ENCODE data around the gene HES7.
"Not testable (repeated sequence)": the region's sequence is repeated elsewhere in the genome, so short reads cannot be mapped to it uniquely, and the experiment has no call there.

HES7 gene

DNA sequence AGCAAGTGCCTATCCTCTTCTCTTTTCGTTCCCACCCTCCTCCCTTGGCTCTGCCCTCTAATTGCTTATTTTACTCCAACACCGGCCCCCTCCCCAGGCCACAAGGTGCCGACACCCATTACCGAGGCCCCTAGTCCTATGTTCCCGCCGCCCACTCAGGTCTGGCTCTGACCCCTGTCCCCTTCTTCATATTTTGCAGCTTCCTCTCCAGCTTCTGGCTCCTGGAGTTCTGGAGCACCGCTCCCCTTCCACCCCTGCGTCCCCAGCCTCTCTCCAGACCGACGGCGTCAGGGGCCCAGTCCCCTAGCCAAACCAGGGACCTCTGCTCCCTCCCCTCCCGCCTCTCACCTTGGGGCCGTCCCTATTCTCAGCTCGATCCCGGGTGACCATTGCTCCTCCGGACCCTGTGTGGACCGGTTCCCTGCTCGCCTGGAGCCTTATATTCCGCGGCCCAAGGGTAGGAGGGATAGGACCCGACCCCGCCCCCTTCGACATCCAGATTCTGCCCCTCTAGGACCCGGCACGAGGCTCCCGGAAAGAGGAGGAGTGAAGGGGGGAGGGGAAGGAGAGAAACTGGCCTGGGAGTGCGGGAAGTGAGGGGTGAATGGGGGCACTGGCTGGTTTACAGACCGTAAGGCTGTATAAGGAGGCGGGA, at the start of gene HES7:
Gene HES7 (minus strand): TSS at position 412 of the 655 bp plus-strand sequence. CDS start 22 bp downstream, at position 390.
- DNase-seq (ENCODE audit: low spot score): no peak

- DNase-seq (ENCODE audit: low spot score): peak; percentile 91
Observed at GRCh38 chr17:8173056-8173870, 49.4 kb upstream of the HES7 start.

GRCh38 chr17:8170186-8170585, 46.3 kb upstream of the HES7 start:
- not testable (repeated sequence) for DNase-seq (ENCODE audit: low spot score)

DNA sequence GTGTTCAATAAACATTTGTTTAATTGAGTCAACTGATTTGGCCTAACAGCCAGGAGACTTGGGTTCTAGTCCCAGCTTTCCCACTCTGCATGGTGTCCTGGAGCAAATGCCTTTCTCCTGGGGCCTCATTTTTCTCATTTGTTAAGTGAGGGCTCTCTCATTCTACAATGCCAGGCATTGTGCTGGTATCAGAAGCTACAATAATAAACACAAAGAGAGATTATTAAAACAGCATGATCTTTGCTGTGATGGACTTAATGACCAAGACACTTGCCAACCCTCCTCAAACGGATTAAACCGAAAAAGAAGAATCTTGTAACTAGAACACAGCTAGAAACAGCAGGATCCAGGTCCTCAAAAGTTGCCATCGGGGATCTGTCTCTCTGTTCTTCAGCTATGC, 43.6 kb upstream of the HES7 start:
- DNase-seq (ENCODE audit: low spot score): no peak

GRCh38 chr17:8166731-8167130, 42.8 kb upstream of the HES7 start:
- DNase-seq (ENCODE audit: low spot score): no peak

DNA sequence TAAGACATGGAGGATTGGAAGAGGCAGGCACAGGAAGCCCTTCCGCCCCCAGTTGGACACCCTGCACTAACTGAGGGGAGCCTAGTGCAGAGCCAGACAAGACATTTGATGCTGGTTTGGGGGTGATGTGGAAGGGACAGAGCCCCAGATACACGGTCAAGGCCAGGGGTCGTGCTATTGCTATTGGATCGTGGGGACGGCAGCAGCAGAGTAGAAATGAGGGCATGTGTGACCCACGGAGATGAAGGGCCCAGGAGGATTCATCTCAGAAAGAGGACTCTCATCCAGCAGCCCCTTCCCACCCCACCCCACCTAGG, 40.9 kb upstream of the HES7 start:
- DNase-seq (ENCODE audit: low spot score): no peak

DNA sequence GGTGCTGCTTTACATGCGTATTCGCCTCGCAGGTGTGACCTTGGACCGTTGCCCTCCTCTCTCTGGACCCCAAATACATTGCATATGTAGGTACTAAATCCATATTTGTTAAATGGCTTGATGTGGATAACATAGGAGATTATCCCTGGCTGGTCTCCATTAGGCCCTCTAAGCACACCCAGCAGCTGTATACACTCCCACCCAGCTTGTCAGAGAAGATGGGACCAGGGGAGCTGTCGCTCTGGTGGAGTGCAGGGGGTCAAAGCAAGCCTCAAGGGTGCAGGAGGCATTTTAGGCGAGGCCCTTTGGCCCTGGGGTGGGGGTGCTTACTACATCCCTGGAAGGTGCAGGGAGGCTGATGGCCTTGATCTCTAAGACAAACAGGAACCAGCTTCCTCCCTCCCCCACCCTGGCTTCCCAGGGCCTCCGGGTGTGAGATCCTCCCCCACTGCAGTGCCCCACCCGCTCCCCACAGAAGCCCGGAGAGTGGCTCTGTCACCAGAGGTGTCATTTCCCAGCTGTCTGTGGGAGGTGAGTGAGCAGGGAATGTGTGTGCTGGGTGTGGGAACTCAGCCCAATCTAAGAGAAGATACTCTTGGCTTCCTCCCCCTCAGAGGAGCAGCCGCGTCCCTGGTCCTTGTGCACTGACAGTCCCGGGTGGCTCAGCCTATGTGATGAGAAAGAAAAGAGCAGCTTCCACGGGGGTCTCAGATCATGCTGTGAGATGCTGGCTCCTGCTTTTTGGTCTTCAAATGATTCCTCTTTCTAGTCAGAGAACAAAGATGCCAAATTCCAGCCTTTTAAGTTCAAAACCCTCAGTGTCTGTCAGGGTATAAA, 40.3 kb upstream of the HES7 start:
- peak; percentile 34 for DNase-seq (ENCODE audit: low spot score)

GRCh38 chr17:8162997-8163977, 39.4 kb upstream of the HES7 start:
- DNase-seq (ENCODE audit: low spot score): no peak

DNA sequence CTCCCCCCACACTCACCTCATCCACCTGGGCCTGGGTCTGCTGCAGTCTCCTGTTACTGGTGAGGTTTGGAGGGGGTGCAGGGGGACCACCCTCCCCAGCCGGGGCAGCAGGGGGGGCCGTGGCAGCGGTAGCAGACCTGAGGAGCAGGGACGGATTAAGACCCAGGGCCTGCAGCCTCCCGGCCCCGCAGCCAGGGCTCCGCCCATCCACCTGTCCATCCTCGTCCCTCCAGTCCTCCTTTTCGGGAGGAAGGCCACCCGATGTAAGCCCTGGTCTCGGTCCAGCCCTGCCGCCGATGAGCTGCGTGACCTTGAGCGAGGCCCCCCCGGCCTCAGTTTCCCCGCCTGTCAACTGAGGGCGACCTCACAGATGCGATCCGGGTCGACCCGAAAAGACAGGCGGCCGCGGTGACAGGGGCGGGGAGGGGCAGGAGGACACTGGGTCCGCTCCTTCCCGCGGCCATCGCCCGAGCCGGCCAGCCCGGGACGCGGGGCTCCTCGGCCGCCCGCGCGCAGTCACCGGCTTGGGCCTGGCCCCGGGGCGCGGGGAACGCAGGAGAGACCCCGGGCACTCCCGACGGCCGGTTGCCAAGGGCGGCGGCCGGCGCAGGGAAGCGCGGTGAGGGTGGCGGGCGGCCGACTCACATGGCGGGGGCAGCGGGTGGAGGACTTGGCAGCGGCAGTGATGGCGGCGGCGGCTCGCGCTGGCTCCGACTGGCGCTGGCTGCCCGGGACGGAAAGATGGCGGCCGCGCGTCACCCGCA, 38.5 kb upstream of the HES7 start, which contains the start of gene VAMP2:
Gene VAMP2 (minus strand): TSS at position 716 of the 764 bp plus-strand sequence. CDS start 69 bp downstream, at position 647.
- DNase-seq (ENCODE audit: low spot score): peak; percentile 87

DNA sequence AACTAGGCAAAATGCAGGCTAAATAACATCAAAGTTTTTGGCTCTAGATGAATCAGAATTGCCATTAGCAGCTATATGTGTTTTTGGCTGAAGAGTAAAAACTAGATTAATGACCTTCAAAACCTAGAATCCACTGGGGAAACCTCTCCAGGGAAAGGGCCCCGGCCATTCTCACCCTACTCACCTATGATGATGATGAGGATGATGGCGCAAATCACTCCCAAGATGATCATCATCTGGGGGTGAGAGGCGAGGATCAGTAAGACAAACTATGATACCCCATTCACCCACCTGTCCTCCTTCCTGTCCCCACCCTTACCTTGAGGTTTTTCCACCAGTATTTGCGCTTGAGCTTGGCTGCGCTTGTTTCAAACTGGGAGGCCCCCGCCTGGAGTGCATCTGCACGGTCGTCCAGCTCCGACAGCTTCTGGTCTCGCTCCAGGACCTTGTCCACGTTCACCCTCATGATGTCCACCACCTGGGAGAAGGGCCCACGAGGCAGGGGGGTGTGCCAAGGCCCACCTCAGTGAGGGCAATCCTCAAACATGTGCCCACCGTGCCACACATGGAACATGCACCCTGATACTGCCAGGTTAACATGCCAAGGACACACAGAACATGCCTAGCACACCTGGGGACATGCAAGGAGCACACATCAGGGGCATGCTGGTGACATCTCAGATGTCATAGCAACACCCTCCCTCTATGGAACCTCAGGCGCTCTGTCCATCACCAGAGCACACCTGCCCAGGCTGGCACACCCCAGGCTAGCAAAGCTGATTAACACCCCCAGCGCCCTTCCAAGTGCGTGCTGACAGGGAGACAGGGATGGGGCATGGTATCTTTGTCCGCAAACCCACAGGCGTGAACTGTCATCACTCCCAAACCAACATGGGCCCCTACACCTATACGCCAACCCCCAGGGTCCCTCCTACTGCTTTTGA, 37.7 kb upstream of the HES7 start:
- DNase-seq (ENCODE audit: low spot score): no peak

DNA sequence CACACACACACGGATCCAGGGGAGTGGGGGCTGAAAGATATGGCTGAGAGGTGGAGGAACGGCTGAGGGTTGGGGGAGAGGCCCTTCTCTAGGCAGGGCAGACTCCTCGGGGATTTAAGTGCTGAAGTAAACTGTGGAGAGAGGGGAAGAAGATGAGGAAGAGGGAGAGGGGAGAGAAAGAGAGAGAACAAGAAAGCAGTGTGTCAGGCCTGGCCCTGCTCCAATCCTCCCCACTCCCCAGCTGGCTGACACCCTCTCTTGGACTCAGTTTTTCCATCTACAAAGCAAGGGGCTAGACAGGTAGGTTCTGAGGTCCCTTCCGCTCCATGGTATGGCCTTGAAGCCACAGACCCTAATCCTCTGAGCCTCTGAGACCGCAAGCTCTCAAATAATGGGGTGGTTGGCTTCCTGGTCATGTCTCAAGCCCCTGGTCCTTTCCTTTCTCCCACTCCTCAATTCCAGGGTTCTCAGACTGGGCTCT, 36.9 kb upstream of the HES7 start:
- DNase-seq (ENCODE audit: low spot score): no peak

- DNase-seq (ENCODE audit: low spot score): no peak
Observed at GRCh38 chr17:8160224-8160577, 36.3 kb upstream of the HES7 start.

DNA sequence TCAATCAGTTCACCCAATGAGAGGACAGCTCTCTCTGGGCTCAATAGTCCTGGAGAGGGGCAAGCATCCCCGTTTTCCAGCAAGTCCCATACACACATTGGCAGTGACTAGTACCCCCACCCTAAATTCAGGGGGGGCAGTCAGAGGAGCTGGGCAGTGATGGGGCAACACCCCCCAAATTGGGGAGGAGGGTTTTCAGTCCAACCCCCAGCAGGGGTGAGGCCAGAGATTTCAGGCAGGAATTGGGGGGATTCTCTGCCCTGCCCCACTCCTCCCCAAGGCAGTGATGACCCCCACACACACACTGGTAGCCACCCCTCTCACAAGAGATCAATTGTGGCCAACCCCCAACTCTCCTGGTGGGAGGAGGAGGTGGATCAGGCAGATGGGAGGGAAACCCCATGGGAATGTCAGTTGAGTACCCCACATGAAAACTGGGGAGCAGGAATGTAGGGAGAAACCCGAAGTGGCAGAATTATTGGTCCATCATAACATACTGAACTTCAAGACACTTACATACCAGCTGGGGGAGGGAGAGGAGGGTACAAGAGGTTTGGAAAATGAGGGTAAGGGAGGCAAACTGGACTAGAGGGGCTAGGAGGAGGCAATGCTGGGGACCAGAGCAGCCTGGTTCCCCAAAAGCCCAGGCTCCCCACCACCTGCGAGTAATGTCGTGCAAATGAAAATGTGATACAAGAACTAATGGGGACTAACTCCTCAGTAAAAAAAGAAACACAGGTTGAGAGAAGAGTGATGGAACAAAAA, 35.7 kb upstream of the HES7 start:
- DNase-seq (ENCODE audit: low spot score): no peak

GRCh38 chr17:8159032-8159400, 35.1 kb upstream of the HES7 start:
- no peak for DNase-seq (ENCODE audit: low spot score)

DNA sequence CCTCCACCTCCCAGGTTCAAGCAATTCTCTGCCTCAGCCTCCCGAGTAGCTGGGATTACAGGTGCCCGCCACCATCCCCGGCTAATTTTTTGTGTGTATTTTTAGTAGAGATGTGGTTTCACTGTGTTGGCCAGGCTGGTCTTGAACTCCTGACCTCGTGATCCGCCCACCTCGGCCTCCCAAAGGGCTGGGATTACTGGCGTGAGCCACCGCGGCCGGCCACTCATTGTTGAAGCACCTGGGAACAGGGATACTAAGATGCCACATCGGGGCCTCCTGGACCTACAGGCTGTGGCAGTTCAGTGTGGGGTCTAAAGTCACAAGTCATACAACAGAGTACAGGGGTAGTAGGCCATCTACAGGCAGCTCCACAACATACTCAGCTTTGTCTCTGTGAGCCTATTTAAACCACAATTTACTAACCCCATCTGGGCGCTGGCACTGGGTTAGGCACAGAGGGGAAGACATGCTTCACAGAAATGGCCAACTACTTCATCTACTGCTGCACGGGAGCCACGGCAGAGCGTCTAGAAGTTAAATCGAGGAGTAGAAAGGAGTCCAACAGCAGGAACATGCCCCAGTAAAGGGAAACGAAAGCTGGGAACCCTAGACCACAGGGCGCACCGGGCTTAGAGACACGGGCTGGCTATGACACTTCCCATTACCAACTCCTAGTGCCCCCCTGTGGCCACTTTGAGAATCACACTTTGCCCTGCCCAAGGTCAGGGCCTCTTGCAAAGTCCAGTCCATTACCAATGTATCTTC, 34.5 kb upstream of the HES7 start:
- DNase-seq (ENCODE audit: low spot score): peak; percentile 89

DNA sequence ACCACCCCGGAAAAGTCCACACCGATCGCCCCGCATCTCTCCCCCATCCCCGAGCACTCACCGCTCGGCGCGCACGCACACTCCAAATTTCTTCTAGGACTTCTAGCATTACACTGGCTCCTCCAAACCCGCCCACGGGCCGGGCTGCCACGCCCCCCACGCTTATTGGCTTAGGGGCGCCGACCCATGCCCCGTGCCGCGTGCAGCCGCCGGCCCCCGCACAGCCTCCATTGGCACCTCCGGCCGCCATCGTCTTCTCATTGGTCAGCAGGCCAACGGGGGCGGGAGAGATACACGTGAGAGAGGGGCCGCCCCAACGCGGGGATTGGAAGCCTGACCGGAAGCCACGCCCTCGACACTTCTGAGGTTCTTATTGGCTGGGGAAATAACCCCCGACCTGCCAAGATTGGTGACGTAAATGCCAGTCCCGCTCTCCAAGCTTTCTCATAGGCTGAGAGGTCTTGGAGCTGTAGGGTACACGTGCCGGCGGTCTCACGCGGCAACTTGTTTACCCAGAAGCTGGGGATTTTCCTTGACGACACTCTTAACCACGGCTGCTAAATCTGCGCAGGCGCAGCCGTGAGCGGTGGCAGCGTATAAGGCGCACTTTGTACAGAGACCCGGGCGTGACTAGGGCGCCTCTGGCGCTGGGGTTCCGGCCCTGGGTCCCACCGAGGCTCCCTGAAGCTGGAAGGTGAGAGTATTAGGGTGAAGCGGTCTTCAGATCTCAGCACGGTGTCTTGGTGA, 32.5 kb upstream of the HES7 start:
- DNase-seq (ENCODE audit: low spot score): peak; percentile 100

- no peak for DNase-seq (ENCODE audit: low spot score)
Observed at GRCh38 chr17:8155996-8156245, 32.0 kb upstream of the HES7 start.

Data from hematopoietic multipotent progenitor cell treated with erythropoietin and hydrocortisone succinate and interleukin-3 and kit ligand, for 15 days (in vitro differentiated cells).